ENCODE measurements around the gene CLCF1.

The CLCF1 gene

DNA sequence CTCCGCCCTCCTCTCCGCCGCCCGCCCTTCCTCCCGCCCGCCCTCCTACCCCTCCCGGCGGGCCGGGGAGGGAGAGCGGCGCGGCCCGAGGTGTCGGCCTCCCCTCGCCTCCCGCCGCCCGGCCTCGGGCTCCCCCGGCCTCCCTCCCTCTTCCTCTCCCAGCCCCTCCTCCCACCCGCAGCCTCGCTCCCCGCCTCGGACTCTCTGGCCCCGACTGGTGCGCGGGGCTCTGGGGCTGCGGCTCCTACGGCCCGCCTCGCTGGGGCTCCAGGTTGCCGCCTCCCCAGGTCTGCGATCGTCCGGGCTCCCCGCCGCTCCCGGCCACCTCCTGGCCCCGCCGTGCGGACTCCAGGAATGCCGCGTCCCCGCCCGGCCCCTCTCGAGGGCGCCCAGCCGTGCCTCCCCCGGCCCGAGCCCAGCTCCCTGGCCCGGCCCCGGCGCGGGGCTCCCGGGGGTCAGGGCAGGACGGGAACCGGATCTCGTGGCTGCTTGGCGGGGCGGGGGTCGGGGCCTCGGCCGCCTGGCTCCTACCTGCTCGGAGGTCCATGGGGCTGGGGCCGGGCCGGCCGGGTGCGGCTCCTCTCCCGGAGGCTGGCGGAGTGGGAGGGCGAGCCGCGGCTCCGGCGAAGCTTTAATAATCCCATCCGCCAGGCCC is at the start of gene CLCF1:
Gene CLCF1 (minus strand): TSS at position 606 of the 655 bp plus-strand sequence. CDS start 59 bp downstream, at position 547.
- TF ChIP-seq, protein P1, sequence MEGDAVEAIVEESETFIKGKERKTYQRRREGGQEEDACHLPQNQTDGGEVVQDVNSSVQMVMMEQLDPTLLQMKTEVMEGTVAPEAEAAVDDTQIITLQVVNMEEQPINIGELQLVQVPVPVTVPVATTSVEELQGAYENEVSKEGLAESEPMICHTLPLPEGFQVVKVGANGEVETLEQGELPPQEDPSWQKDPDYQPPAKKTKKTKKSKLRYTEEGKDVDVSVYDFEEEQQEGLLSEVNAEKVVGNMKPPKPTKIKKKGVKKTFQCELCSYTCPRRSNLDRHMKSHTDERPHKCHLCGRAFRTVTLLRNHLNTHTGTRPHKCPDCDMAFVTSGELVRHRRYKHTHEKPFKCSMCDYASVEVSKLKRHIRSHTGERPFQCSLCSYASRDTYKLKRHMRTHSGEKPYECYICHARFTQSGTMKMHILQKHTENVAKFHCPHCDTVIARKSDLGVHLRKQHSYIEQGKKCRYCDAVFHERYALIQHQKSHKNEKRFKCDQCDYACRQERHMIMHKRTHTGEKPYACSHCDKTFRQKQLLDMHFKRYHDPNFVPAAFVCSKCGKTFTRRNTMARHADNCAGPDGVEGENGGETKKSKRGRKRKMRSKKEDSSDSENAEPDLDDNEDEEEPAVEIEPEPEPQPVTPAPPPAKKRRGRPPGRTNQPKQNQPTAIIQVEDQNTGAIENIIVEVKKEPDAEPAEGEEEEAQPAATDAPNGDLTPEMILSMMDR (IDR thresholded peaks at IDR 0.05; ENCODE audit: insufficient read depth, low read length, missing control alignments): no peak

DNA sequence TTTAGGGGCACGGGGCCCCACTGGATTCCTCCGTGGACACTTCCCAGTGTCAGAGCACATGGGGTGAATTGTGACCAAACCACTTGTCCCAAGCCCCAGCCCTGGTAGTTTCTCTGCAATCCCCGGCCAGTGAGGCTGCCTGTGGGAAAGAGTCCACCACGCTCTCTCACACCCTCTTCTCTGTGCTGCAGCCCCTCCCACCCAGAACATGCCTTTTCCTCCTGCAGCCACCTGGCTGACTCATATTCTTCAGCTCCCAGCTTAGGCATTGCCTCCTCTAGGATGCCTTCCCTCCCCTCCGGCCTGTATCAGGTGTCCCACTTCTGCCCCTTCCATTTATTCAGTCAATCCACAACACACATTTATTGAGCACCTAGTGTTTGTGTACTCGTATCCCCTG is 49.5 kb upstream of the CLCF1 start:
- POLR2A ChIA-PET: no interaction called here

More for the DNA sequence above, at the start of gene CLCF1:
- CTCF ChIA-PET: interaction anchor here (0.6 to 47.5 kb wide), 6 partner anchors 4 to 1901 kb away, joined by 3 to 2108 read pairs (median 10); partner anchors contain the start of genes CLCF1, POLD4, PPP1CA and RAD9A
- DNase-seq (ENCODE audit: low read depth, low spot score): no peak
- H3K4me3 ChIP-seq (ENCODE audit: low read depth, low read length): peak within 1 kb of the TSS; percentile 67
- POLR2A ChIA-PET: interaction anchor here (0.7 to 7.0 kb wide), 7 partner anchors 9 to 210 kb away, joined by 3 to 76 read pairs (median 5); partner anchors contain the start of genes GSTP1, POLD4 and SSH3

DNA sequence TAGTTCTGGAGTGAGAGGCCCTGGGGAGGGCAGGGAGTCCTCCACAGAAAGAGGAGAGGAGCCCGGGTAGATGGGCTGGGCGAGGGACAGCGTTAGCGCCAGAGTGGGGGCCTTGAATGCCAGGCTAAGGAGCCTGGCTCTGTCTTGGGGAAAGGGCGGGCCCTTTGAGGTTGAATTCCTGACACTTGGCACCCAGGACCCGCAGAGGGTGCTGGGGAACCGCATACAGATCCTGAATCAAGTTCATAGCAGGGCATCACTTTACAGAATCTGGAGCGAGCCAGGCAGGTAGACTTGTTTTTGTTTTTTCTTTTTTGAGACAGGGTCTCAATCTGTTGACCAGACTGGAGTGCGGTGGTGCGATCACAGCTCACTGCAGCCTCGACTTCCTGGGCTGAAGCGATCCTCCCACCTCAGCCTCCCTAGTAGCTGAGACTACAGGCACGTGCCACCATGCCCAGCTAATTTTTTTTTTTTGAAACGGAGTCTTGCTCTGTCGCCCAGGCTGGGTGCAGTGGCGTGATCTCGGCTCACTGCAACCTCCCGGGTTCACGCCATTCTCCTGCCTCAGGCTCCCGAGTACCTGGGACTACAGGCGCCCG is 48.1 kb upstream of the CLCF1 start:
- no peak for DNase-seq (ENCODE audit: low read depth, low spot score)
- TF ChIP-seq, protein P1 (IDR thresholded peaks at IDR 0.05; ENCODE audit: insufficient read depth, low read length, missing control alignments): no peak
- H3K4me3 ChIP-seq (ENCODE audit: low read depth, low read length): peak overlapping the region; percentile 32
- CTCF ChIA-PET: interaction anchor here (4.2 kb wide), 1 partner anchor 20 kb away, joined by 28 read pairs; the partner anchor contains the start of gene PPP1CA
- POLR2A ChIA-PET: no interaction called here

More for the DNA sequence above, 49.5 kb upstream of the CLCF1 start:
- no peak overlapping the region for H3K4me3 ChIP-seq (ENCODE audit: low read depth, low read length)
- CTCF ChIA-PET: no interaction called here
- DNase-seq (ENCODE audit: low read depth, low spot score): no peak
- TF ChIP-seq, protein P1 (IDR thresholded peaks at IDR 0.05; ENCODE audit: insufficient read depth, low read length, missing control alignments): no peak

DNA sequence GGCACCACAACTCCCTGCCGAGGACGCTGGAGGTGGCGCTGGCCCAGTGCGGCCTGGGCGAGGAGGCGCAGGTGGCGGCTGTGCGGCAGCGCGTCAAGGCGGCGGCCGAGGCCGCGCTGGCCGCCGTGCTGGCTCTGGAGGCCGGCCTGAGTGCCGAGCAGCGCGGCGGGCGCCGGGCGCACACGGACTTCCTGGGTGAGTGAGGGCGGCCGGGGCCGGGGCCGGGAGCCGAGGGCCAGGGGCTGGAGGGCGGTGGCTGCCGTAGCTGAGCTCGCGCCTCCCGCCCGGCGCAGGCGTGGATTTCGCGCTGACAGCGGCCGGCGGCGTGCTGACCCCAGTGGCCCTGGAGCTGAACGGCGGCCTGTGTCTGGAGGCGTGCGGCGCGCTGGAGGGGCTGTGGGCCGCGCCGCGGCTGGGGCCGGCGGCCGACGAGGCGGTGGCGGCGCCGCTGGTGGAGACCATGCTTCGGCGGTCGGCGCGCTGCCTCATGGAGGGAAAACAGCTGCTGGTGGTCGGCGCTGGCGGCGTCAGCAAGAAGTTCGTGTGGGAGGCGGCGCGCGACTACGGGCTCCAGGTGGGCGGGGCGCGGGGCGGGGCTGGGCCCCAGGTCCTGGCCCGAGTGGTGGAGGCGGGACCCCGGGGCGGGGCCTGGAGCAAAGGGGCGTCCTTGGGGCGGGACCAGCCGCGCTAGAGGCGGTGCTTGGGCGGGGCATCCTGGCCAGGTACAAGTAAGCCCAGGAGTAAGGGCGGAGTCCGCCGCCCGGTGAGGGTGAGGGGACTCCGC is 47.4 kb upstream of the CLCF1 start:
- POLR2A ChIA-PET: no interaction called here
- TF ChIP-seq, protein P1 (IDR thresholded peaks at IDR 0.05; ENCODE audit: insufficient read depth, low read length, missing control alignments): no peak
- CTCF ChIA-PET: interaction anchor here (1.3 to 4.2 kb wide), 2 partner anchors 19 to 103 kb away, joined by 3 to 28 read pairs; partner anchors contain the start of gene PPP1CA
- peak; percentile 7 for DNase-seq (ENCODE audit: low read depth, low spot score)
- H3K4me3 ChIP-seq (ENCODE audit: low read depth, low read length): peak overlapping the region; percentile 54

DNA sequence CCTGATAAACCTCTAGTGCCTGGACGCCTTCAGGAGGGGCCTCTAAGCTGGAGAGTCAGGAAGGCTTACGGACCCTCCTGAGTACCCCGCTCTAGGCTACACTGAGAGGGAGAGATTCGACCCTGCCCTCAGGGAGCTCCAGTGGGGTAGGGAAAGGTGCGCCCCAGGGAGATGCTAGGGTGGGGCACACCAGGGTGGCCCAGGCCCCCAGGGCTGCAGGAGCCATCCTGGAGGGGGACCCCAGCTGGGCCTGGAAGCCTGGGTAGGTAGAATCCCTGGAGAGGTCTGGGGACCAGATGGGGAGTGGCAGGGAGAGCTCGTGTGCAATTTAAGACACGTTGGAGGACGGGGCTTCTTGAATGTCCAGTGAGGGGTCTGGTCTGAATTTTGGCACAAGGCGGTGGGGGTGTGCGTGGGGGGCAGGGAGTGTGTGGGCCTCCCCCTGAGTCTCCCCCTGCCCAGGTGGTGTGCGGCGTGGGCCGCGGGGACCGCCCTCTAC is 46.8 kb upstream of the CLCF1 start:
- no peak for DNase-seq (ENCODE audit: low read depth, low spot score)
- POLR2A ChIA-PET: interaction anchor here (0.8 kb wide), 1 partner anchor 19 kb away, joined by 4 read pairs; the partner anchor contains the start of gene PPP1CA

More for the DNA sequence above, 46.8 kb upstream of the CLCF1 start:
- CTCF ChIA-PET: interaction anchor here (0.5 to 4.2 kb wide), 3 partner anchors 18 to 103 kb away, joined by 3 to 28 read pairs (median 3); partner anchors contain the start of gene PPP1CA
- H3K4me3 ChIP-seq (ENCODE audit: low read depth, low read length): peak overlapping the region; percentile 54
- TF ChIP-seq, protein P1 (IDR thresholded peaks at IDR 0.05; ENCODE audit: insufficient read depth, low read length, missing control alignments): no peak
